HG03064 (cell line): ENCODE results near the gene KIAA2012.
A peak's percentile ranks its signal among the peaks of the same experiment; 100 is the strongest.

Experiments
- ATAC-seq: cut with Tn5 transposase; IDR thresholded peaks from one replicate; pipeline ENCODE4 v1.9.1; 2021; ENCODE audit warnings: low read depth; ENCODE audit not compliant: unreplicated experiment

The KIAA2012 gene

GRCh38 chr2:202072737-202073401 is at the start of gene KIAA2012:
Gene KIAA2012, plus strand, starts transcription at chr2:202073255. Its CDS starts 373 bp downstream, at chr2:202073628.
- ATAC-seq = no peak

- no peak for ATAC-seq
These were observed 49.2 kb upstream of the KIAA2012 start for GRCh38 chr2:202023904-202024266.

DNA sequence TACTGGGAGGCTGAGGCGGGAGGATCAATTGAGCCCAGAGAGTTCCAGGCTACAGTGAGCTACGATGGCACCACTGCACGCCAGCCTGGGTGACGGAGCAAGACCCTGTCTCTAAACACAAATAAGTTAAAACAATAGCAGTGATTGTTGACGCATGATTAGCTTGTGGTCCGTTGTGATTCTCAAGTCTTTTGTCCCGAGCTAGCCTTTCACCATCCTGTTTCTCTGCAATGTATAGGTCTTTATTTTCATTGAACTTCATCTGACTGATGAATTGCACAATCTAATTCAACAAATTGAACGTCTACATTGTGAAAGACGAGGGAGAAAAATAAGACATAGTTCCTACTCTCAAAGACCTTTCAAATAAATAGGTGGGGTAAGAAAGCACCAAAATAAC is 48.2 kb upstream of the KIAA2012 start:
- ATAC-seq = no peak

GRCh38 chr2:202025816-202026215 is 47.2 kb upstream of the KIAA2012 start:
- no peak for ATAC-seq

GRCh38 chr2:202026507-202026906 is 46.5 kb upstream of the KIAA2012 start:
- ATAC-seq = no peak

GRCh38 chr2:202030691-202031090 is 42.4 kb upstream of the KIAA2012 start:
- no peak for ATAC-seq

GRCh38 chr2:202031246-202031951 is 41.7 kb upstream of the KIAA2012 start:
- ATAC-seq = no peak

DNA sequence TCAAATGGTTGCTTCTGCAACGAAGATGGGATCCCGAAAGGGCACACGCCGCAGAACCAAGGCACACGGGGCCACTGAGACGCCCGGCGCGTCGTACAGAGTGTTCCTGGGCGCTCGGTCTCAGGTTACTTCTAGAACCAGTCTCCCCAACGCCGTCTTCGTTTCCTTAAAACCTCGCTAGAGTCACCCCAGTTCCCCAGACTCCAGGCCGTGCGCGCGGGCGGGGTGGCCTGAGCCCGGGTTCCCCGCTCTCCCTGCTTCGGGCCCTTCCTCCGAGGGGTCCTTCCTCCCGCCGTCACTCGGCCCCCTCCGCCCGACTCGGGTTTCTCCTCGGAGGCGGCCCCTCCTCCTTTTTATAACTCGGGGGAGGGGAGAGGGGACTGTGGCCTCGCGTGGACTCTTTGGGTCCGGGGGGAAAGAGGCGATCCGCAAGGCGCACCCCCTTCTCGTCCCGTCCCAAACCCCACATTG is 40.2 kb upstream of the KIAA2012 start:
- no peak for ATAC-seq

DNA sequence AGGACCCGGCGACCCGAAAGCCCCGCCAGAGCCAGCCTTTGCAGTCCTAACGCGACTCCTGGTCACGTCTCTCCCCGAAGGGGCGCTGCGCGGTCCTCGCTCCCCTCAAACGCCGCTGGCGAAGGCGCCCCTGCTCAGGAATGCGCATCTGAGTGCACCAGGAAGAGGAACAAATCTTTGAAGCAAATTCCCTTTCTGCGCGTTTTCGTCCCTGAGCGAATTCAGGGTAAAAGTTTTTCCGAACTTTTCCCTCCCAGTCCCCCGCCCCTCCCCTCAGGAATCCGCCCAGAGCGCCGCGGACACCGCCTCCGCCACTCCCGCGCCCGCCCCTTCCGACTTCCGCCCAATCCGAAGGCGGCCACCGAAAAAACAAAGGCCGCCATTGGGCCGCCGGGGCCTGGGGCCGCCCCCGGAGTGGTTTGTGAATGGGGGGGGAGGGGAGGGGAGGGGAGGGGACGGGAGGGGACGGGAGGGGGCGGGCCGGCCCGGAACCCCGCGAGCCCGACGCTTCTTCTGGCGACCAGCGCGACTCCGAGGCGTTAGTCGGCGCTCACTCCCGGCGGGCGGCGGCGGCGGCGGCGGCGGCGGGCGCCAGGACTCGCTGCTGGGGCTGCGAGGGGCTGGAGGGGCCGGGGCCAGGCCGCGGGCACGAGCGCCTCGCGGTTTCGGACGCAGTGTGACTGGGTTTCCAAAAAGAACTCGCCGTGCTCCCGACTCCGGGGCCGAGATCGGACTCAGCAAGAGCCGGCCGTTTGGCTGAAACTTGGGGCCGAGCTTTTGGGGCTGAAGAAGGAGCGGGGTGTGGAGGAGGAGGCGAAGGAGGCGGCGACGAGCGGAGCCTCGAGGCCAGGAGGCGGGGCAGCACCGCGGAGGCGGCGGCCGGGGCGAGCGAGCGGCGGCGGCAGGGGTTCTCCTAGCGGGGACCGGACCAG is 39.5 kb upstream of the KIAA2012 start, which contains the start of gene FZD7:
TSS of gene FZD7 (plus strand) at position 539 of the 932 bp plus-strand sequence. CDS start 793 bp downstream, outside the sequence.
- ATAC-seq = peak; percentile 78

DNA sequence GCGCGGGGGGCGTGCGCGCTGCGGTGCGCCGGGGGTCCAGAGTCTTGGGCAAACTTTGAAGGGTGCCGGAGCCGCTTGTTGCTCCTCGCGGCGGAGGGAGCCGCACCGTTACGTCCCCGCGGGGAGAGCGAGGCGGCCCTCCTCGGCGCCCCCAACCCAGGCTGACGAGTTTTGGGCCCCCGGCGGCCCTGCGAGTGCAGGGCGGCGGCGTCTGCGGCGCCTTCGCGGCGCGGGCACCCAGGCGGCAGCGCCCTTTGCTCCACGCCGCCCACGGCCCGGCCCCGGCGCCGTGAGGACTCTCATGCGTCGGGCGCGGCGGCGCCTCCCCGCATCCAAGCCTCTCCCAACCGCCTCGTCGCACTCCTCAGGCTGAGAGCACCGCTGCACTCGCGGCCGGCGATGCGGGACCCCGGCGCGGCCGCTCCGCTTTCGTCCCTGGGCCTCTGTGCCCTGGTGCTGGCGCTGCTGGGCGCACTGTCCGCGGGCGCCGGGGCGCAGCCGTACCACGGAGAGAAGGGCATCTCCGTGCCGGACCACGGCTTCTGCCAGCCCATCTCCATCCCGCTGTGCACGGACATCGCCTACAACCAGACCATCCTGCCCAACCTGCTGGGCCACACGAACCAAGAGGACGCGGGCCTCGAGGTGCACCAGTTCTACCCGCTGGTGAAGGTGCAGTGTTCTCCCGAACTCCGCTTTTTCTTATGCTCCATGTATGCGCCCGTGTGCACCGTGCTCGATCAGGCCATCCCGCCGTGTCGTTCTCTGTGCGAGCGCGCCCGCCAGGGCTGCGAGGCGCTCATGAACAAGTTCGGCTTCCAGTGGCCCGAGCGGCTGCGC is 38.6 kb upstream of the KIAA2012 start:
- ATAC-seq = peak; percentile 13

- ATAC-seq = no peak
These were observed 37.7 kb upstream of the KIAA2012 start for GRCh38 chr2:202035089-202035940.

GRCh38 chr2:202035941-202036372 is 37.1 kb upstream of the KIAA2012 start:
- ATAC-seq = no peak

- ATAC-seq = no peak
These were observed 36.4 kb upstream of the KIAA2012 start for GRCh38 chr2:202036601-202037037.

DNA sequence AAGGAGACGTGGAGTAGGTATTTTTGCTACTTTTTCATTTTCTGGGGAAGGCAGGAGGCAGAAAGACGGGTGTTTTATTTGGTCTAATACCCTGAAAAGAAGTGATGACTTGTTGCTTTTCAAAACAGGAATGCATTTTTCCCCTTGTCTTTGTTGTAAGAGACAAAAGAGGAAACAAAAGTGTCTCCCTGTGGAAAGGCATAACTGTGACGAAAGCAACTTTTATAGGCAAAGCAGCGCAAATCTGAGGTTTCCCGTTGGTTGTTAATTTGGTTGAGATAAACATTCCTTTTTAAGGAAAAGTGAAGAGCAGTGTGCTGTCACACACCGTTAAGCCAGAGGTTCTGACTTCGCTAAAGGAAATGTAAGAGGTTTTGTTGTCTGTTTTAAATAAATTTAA is 36.0 kb upstream of the KIAA2012 start:
- no peak for ATAC-seq

DNA sequence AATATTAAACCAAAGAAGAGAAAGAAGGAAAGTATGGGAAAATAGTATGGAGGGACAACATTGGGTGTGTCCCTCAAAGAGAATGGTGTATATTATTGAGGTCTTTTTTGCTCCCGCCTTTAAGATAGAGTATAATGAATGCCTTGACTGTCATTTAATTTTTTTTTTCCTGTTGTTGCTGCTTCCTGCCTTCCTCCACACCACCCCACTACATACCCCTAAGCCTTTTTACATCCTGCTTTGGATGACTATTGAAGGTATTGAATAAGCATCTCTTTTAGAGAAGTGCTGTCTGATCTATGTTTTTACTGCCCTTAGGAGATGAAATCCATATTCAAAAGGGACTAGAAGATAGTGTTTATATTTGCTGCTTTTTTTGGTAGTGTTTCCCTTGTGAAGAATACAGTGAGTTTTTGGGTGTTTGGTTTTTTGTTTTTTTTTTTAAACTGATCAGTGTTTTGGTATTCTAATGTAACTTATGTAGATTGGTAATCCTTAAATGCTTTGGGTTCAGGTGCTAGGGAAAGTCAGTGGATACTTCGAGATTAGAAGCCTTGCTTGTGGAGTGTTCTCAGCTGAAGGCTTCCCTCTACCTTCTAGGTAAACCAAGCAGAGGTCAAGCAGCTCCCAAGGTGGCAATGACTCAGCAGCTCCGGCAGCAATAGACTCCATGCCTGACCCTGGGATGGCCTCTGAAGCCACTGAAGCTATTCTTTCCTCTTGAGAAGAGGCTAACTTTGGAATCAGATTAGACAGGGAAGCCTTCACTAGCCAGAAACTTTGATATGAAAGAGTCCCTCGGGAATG is 34.4 kb upstream of the KIAA2012 start:
- no peak for ATAC-seq

DNA sequence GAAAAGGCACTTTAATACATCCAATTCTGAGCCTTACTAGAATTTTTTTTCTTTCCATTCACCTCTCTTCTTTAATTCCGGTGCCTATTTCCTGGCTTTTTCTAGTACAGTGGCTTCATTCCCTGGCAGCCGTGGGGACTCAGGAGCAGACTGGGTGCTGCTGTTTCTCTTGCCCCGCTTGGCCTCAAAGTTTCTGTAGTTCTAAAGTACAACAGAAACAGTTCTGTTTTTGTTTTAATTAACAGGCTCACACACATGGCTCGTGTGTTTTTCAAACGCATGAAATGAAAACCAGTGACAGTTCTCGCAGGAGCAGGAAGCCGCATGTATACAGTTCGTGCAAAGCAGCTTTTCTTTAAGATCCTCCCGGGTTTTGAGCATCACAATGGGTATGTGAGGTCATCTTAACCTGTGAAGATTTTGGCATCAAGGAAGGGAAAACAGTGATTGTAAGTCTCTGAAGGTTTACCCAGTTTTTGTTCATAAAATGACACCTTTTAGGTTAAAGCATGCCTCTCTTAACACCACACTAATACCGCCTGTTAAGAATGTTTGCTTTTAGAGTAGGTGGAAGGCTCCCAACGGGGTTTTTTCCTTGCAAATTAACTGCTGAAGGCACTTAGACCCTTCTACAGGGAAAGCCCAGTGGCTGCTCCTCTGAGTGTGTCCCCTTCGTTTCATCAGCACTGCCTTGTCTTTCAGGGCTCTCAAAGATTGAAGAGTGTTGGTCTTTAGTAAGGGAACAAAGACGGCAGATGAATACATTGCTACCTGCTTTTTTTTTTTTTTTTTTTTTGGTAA is 33.6 kb upstream of the KIAA2012 start:
- no peak for ATAC-seq

GRCh38 chr2:202040079-202040844 is 32.8 kb upstream of the KIAA2012 start:
- no peak for ATAC-seq
